HG03575 (cell line): ENCODE data around the gene CEP350.

Experiments
- ATAC-seq: cut with Tn5 transposase; IDR thresholded peaks from one replicate; pipeline ENCODE4 v1.9.1; 2021; ENCODE audit not compliant: unreplicated experiment, insufficient number of reproducible peaks, low FRiP score; ENCODE audit errors: extremely low read depth

Gene CEP350

DNA sequence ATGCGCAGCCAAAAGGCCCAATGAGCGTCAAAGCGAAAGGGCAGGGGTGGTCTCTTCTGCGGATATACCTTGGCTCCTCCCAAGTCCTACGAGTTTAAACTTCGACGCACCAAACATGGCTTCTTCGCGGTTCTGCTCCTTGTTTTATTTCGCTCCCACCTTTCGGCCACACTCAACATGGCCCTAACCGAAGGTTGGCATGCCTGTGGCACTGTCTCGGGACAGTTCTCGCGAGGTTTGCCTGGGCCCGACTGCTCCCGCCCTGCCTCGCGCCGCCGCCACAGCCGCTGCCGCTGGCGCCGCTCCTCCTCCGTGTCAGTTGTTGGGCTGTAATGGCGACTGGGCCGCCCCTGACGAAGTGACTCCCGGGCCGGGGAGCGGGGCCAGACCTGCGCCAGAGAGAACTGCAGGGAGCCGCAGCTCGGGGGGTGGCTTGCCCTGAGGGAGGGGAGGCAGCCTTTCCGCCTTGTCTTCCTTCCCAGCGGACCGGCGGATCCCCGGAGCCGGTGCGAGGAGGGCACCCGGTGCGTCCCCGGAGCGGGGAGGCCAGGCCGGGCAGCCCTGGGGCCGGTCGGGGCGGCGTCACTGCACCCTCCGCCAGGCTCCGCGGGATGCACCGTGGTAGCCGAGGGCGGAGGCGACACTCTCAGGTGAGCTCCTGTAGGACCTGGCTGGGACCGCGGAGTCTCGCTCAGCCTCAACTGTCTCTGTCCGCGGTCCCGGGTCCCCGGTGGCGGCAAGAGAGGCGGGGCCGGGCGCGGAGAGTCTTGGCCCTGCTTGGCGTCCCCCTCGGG lies at the start of gene CEP350:
CEP350 (plus strand) TSS at position 318 of the 794 bp plus-strand sequence. CDS start 31,372 bp downstream, outside the sequence.
- ATAC-seq = peak; percentile 87

DNA sequence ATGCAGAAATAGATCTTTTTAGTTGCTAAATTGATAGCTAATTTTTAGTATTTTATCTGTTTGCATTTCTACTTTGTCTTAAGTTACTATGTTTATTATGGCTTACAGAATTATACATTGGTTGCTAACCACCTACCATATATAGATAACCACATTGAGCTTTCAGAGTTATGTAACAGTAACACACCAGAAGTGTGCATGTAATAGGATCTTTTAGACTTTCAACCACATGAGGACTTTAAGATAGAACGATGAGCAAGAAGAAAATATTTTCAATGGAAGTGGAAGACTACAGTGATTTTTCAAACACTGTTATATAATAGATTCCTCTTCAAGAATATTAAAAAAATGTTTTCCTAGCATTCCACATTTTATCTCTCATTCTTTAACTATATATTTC lies 43.7 kb upstream of the CEP350 start:
- no peak for ATAC-seq

- ATAC-seq = no peak
These were observed 42.8 kb upstream of the CEP350 start for GRCh38 chr1:179911812-179912211.

DNA sequence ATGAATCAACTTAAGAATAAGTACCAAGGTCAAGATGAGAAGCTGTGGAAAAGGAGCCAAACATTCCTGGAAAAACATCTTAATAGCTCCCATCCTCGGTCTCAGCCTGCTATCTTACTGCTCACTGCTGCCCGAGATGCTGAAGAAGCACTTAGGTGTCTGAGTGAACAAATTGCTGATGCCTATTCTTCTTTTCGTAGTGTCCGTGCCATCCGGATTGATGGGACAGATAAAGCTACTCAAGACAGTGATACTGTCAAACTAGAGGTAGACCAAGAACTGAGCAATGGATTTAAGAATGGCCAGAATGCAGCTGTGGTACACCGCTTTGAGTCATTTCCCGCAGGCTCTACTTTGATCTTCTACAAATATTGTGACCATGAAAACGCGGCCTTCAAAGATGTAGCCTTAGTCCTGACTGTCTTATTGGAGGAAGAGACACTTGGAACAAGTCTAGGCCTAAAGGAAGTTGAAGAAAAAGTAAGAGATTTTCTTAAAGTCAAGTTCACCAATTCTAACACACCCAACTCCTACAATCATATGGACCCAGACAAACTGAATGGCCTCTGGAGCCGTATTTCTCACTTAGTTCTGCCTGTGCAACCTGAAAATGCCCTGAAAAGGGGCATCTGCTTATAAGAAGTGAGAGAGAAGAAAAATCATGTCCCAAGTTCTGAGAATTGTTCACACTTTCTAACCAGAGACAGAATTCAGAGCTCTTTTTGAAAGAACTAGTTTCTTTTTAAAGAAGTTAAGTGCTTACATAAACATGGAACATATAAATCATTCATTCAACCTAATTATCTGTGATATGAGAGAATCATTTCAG lies 36.8 kb upstream of the CEP350 start:
- no peak for ATAC-seq

- ATAC-seq = no peak
These were observed 33.1 kb upstream of the CEP350 start for GRCh38 chr1:179921472-179921871.

- no peak for ATAC-seq
These were observed 32.4 kb upstream of the CEP350 start for GRCh38 chr1:179921981-179922872.

- no peak for ATAC-seq
These were observed 31.6 kb upstream of the CEP350 start for GRCh38 chr1:179923029-179923428.

DNA sequence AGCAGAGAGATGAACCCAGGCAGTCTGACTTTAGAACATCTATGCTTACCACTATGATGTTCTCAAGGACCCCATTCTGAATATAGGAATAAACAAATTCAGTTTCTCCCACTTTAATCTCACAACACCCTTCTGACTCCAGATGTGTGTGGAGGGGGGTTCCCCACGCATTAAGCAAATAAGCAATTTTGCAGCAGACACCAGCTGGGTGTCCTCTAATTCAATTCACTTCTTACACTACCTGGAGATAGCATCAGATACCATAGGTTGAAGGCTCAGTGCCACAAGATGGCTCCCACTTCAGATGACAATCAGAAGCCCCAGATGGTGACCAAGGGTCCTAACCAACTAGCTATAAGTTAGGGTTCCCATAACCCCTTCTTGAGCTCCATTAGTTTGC lies 30.3 kb upstream of the CEP350 start:
- no peak for ATAC-seq

DNA sequence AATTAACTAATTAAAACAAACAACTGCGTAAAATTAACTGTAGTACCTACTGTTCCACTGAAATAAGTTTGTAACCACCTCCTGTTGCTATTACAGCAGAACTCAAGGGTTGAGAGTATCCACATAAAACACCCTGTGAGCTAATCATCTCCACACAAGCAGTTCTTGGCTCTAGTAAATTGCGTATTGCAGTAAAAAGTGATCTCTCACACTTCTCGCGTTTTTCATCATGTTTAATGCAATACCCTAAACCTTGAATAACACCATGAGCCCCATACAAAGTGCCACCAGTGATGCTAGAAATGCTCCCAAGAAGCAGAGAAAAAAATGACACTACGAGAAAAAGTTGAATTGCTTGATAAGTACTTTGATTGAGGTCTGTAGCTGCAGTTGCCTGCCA lies 29.3 kb upstream of the CEP350 start:
- ATAC-seq = no peak

DNA sequence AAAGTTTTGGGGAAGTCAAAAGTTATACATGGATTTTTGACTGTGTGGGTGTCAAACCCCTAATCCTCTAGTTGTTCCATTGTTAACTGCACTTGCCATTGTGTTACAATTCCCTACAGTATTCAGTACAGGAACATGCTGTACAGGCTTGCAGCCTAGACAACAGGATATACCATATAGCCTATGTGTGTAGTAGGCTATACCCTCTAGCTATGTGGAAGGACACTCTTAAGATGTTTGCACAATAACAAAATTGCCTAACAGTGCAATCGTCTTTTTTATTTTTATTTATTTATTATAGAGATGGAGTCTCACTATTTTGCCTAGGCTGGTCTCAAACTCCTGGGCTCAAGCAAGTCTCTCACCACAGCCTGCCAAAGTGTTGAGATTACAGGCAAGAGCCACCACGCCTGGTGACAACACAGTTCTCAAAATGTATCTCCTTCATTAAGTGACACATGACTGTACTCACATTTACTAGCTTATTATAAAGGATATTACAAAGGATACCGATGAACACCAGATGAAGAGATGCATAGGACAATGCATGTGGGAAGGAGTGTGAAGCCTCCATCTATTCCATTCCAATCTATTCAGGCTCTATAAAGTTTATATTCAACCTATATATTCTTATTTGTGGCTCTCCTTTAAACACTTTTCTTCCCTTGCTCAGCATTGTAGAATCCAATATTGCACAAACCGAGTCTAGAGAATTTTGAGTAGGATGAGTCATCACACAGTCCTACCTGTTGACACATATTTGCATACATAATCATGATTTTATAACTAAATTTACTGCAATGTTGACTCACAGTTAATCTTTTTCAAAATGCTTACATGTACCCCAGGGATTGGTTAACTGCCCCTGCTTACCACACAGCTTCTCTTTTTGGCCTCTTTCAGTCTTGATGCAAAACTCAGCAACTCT lies 28.4 kb upstream of the CEP350 start:
- ATAC-seq = no peak

DNA sequence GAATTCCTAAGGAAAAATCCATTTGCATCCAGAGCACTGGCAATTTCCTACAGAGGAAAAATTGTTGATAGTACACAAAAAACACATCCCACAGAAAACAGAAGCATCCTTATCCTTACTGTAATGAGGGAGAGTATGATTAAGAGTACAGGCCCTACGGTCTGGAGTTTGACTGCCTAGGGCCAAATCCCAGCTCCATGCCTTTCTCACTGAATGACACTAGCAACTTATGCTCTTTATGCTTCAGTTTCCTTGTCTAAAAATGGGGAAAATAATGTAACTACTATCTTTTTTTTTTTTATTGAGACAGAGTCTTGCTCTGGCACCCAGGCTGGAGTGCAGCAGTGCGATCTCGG lies 27.8 kb upstream of the CEP350 start:
- ATAC-seq = no peak

- ATAC-seq = no peak
These were observed 24.4 kb upstream of the CEP350 start for GRCh38 chr1:179929955-179930798.

GRCh38 chr1:179930867-179931266 lies 23.7 kb upstream of the CEP350 start:
- no peak for ATAC-seq

DNA sequence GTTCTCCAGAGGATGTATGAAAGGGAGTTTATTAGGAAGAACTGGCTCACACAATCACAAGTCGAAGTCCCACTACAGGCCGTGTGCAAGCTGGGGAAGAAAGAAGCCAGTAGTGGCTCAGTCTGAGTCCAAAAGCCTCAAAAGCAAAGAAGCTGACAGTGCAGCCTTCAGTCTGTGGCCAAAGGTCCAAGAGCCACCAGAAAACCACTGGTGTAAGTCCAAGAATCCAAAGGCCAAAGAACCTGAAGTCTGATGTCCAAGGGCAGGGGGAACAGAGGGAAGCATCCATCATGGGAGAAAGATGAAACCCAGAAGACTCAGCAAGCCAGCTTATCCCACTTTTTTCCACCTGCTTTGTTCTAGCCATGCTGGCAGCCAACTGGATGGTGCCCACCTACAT lies 21.4 kb upstream of the CEP350 start:
- no peak for ATAC-seq

- ATAC-seq = no peak
These were observed 18.6 kb upstream of the CEP350 start for GRCh38 chr1:179935909-179936496.

- ATAC-seq = no peak
These were observed 16.8 kb upstream of the CEP350 start for GRCh38 chr1:179937668-179938254.

- no peak for ATAC-seq
These were observed 15.9 kb upstream of the CEP350 start for GRCh38 chr1:179938752-179939151.
